GM12865 (cell line): ENCODE data around the gene MCAT.

Experiments used
- DNase-seq: peaks from one replicate; pipeline ENCODE4 v3.0.0; 2010; ENCODE audit warnings: low read depth
- H3K4me3 ChIP-seq: 2 replicates; pipeline ENCODE4 v1.5.1; 2011; ENCODE audit warnings: mild to moderate bottlenecking, low read depth, low read length, control low read depth
- TF ChIP-seq, protein P1 (sequence below): IDR thresholded peaks from 2 replicates; pipeline ENCODE4 v1.5.1; 2011; ENCODE audit warnings: low read length, control low read depth, low read depth, inconsistent platforms; ENCODE audit not compliant: insufficient read depth; ENCODE audit errors: missing control alignments

The MCAT gene

DNA sequence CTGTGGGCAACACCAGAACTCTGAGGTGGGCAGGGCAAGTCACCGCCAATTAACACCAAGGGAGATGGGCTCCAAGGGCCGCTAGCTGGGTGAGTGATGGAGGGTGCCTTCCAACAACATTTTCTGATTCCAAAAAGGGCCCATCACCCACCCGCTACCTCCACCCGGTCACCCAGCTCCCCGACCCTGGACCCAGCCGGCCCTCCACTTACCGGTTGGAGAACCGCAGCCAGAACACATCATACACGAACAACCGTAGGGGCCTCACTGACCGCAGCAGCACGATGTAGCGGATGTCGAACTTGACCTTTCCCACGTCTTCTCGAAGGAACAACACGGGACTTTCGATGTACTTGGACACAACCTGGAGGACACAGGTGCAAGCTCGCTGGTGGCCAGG lies 29.0 kb upstream of the MCAT start:
- no peak overlapping the region for H3K4me3 ChIP-seq
- no peak for DNase-seq
- TF ChIP-seq, protein P1, sequence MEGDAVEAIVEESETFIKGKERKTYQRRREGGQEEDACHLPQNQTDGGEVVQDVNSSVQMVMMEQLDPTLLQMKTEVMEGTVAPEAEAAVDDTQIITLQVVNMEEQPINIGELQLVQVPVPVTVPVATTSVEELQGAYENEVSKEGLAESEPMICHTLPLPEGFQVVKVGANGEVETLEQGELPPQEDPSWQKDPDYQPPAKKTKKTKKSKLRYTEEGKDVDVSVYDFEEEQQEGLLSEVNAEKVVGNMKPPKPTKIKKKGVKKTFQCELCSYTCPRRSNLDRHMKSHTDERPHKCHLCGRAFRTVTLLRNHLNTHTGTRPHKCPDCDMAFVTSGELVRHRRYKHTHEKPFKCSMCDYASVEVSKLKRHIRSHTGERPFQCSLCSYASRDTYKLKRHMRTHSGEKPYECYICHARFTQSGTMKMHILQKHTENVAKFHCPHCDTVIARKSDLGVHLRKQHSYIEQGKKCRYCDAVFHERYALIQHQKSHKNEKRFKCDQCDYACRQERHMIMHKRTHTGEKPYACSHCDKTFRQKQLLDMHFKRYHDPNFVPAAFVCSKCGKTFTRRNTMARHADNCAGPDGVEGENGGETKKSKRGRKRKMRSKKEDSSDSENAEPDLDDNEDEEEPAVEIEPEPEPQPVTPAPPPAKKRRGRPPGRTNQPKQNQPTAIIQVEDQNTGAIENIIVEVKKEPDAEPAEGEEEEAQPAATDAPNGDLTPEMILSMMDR = no peak

GRCh38 chr22:43171607-43172006 lies 28.4 kb upstream of the MCAT start:
- DNase-seq = no peak
- TF ChIP-seq, protein P1 = no peak
- no peak overlapping the region for H3K4me3 ChIP-seq

DNA sequence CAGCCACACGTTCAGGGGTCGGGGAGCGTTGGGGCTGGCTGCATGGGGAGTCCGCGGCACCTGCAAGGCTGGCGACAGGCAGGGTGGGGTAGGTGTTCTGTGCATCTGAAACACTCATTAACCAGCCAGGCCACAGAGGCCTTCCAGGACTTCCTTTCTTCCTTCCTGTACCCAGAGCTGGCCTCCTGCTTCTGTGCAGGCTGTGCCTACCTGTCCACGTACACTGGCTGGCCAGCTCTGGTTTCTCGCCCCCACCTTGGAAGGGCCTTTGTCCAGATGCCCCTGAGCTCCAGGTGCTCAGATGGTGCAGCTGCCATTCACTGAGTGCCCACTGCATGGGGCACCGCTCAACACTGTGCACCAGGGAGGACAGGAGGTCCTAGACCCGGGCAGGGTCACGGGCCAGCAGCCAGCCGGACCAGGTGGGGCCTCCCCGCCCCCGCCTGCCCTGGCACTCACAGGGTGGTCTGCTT lies 27.9 kb upstream of the MCAT start:
- no peak for DNase-seq
- TF ChIP-seq, protein P1 = no peak
- H3K4me3 ChIP-seq = no peak overlapping the region

DNA sequence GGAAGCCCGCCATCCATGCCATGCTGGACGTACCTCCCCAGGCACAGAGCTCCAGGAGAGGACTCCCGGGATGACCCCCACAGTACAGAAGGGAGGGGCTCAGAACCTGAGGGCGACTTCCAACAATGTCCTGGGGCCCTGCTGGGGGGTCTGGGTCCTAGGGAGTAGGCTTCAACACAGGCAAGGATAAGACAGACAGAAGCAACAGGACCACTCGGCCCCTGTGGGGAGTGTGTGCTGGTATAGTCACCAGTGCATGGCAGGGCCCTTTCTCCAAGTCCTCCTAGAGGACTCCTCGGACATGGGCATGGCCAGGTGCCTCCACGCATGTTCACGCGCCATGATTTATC lies 26.9 kb upstream of the MCAT start:
- H3K4me3 ChIP-seq = no peak overlapping the region
- TF ChIP-seq, protein P1 = no peak
- DNase-seq = no peak

DNA sequence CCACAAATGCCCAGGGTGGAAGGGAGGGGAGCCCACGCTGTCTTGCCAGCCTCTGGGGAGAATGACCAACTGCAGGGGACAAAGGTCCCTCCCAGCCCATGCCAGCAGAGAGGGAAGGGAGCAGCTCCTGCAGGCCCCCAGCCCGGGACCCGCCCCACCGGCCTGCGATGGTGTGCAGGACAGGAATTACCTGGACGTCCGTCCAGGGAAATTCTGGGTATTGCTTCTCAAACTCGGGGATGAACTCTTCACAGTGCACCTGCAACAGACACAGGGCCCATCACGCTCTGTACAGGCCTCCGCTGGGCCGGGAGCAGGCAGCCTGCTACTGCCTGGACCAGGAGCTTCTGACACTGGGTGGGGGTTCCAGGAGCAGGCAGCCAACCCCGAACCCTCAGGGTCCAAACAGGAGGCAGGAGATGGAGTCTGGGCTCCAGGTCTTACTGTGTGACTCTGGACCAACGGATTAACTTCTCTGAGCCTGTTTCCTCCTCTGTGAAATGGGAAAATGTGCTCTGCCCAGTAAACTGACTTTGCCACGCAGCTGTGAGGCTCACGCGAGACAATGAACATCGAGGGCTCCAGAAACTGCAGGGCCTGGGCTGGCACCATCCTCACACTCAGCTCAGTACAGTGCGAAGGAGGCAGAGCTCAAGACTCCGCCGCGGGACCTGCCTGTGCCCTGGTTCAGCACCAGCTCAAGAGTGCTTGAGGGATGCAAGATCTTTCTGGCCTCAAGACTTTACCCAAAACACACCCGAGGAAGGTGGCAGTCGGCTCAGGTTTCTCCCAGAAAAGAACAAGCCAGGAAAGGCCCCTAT lies 26.3 kb upstream of the MCAT start:
- no peak for DNase-seq
- no peak overlapping the region for H3K4me3 ChIP-seq
- TF ChIP-seq, protein P1 = no peak

DNA sequence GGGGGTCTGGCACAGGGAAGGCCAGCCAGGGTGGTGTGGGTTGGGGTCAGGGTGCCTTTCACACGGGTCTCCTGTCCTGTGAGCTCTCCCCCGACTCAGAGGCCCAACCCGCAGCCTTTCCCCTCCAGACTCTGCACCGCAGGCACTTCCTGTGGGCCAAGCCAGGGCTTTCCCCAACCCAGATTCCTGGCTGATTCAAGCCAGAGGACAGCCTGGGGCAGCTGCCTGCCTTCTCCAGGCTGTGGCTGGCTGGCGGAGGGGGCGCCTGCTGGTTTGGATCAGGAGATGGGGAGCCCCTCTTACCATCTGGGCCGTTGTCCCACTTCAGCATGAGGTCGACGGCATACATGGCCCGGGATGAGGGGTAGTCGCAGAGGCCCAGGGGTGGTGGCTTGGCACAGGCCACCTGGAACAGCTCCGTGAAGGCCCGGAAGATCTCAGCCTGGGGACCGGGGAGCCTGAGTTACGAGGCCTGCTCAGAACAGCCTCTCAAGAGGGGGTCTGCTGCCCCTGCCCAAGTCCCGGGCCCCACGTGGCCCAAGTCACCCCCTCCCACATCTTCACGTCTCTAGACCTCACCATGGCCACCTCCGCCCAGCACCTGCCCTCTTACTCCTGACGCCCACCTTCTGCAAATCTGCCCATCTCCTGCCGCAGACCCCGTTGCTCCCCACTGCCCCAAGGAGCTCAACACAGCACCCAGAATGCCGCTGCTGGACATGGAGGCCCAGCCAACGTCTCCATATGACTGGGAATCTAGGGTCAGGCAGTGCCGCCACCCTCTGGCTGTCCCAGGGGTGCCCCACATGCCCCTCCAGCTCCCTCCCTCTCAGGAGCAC lies 25.5 kb upstream of the MCAT start:
- TF ChIP-seq, protein P1 = no peak
- H3K4me3 ChIP-seq = no peak overlapping the region
- no peak for DNase-seq
